ENCODE measurements around the gene ABCA5. TPM values are rescaled to one million over a fixed set of nuclear protein-coding genes. Genes with fewer than 3 reads are reported as not detected.
A peak's percentile ranks its signal among the peaks of the same experiment; 100 is the strongest.

The ABCA5 gene
- total RNA-seq = 48.7 TPM

GRCh38 chr17:69327060-69327831 lies at the start of gene ABCA5:
Gene ABCA5 (minus strand): TSS chr17:69327133. CDS start chr17:69314415, 12,718 bp downstream.
- DNase-seq (ENCODE audit: low spot score) (peak; percentile 94), ATAC-seq (peak; percentile 91)

DNA sequence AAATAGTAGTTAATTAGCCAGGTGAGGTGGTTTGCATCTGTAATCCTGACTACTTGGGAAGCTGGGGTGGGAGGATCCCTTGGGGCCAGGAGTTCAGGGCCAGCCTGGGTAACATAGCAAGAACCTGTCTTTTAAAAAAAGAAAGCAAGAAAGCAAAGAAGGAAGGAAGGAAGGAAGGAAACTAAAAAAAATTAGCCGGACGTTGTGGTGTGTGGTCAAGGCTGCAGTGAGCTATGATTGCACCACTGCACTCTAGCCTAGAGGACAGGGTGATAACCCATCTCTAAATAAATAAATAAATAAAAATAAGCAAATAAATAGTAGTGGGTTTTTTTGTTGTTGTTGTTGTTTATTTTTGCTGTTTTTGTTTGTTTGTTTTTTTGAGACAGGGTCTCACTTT lies 48.3 kb upstream of the ABCA5 start:
- DNase-seq (ENCODE audit: low spot score) = no peak
- ATAC-seq = no peak

DNA sequence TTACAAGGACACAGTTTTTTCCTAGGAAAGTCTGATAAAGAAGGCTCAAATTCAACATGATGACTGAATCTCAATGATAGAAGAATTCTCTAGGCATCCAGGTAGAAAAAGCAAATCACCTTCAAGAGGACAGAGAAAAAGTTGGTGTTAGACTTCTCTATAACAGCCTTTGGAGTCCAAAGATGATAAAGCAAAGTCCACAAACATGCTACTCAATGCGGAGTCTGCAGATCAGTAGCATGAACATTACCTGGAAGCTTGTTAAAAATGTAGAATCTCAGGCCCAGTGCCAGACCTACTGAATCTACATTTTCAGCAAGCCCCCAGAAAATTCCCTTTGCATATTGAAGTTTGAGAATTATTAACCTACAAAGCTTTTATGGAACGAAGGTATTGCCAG lies 46.1 kb upstream of the ABCA5 start:
- no peak for ATAC-seq
- DNase-seq (ENCODE audit: low spot score) = no peak

- DNase-seq (ENCODE audit: low spot score) (no peak), ATAC-seq (no peak)
Observed at GRCh38 chr17:69367298-69367697, 40.4 kb upstream of the ABCA5 start.

DNA sequence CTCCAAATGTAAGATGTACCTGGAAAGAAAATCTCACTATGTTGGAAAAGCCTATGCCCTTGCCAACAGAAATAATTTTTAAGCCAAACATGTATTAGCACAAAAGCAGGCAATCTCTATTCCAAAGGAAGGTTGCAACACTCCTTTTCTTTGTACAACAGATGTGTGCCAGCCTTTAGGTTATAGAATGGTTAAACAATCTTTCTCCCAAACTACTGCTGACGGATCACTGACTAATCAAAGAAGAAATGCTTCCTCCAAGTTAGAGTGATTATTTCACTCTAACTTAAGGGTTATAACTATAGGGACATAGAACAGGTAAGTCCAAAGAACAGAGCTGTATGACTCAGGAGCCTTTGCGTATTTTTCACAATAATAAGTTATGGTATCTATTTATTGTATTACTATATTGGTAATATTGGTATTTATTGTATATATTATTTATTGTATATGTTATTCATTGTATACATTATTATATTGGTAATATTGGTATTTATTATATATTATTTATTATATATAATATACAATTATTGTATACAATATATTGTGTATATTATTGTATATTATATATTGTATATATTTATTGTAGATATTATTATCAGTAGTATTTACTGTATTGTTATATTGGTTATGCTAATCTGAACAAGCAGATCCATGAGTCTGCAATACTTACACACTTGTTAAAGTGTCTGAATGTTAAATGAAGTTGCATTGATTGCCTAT lies 36.7 kb upstream of the ABCA5 start:
- DNase-seq (ENCODE audit: low spot score) = no peak
- no peak for ATAC-seq

- DNase-seq (ENCODE audit: low spot score) = no peak
- no peak for ATAC-seq
Observed at GRCh38 chr17:69361156-69361555, 34.2 kb upstream of the ABCA5 start.

- no peak for DNase-seq (ENCODE audit: low spot score)
- ATAC-seq = no peak
Observed at GRCh38 chr17:69358688-69359596, 32.0 kb upstream of the ABCA5 start.

DNA sequence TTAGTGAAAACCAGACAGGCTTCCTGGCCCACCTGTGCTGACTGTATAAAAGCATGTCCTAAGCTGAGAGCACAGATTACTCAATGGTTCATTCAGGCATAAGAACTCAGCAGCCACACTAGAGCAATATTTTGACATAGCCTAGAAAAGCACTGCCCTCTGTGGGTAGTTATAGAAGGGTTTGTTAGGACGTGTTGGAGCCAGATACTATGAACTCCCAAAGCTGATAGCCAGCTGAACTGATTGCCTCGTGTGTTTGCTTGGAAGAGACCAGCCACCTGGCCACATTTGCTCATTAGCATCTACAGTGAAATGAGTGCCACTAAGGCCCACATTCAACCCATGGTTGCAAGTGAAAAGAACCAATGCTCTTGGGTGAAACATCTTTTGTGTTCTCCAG lies 30.8 kb upstream of the ABCA5 start:
- DNase-seq (ENCODE audit: low spot score) (no peak), ATAC-seq (peak; percentile 86)

DNA sequence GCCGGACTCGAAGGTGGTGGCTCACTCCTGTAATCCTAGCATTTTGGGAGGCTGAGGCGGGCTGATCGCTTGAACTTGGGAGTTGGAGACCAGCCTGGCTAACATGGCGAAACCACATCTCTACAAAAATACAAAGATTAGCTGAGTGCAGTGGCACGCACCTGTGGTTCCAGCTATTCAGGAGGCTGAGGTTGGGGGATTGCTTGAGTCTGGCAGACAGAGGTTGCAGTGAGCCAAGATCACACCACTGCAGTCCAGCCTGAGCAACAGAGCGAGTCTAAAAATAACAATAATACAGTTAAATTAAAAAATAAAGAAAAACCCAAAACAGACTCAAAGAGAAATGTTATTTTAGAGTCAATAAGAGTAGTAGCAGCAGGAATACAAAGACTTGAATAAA lies 29.7 kb upstream of the ABCA5 start:
- no peak for DNase-seq (ENCODE audit: low spot score)
- ATAC-seq = no peak

GRCh38 chr17:69350911-69351310 lies 24.0 kb upstream of the ABCA5 start:
- DNase-seq (ENCODE audit: low spot score) = no peak
- no peak for ATAC-seq

- no peak for ATAC-seq
- DNase-seq (ENCODE audit: low spot score) = no peak
Observed at GRCh38 chr17:69348429-69348828, 21.5 kb upstream of the ABCA5 start.

- ATAC-seq (no peak), DNase-seq (ENCODE audit: low spot score) (no peak)
Observed at GRCh38 chr17:69346766-69347165, 19.8 kb upstream of the ABCA5 start.

- DNase-seq (ENCODE audit: low spot score) (no peak), ATAC-seq (no peak)
Observed at GRCh38 chr17:69344939-69345338, 18.0 kb upstream of the ABCA5 start.

- DNase-seq (ENCODE audit: low spot score) (no peak), ATAC-seq (no peak)
Observed at GRCh38 chr17:69342896-69343644, 16.1 kb upstream of the ABCA5 start.

- DNase-seq (ENCODE audit: low spot score) (no peak), ATAC-seq (no peak)
Observed at GRCh38 chr17:69339937-69340336, 13.0 kb upstream of the ABCA5 start.

DNA sequence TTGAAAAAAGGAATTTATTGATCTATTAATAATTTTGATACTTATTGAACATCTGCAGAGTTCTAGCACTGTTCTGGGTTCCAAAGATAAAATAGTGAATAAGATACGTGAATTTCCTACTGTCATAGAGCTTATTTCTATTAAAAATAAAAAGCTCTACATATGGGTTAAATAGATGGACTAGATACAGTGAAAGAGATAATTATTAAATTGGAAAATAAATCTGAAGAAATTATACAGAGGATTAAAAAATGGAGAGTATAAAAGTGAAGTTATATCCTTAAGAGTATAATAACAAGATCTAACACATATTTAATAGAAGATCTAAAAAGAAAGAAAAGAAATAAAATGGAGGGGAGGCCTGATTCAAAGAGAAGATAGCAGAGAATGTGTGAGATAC lies 10.1 kb upstream of the ABCA5 start:
- ATAC-seq (no peak), DNase-seq (ENCODE audit: low spot score) (no peak)

DNA sequence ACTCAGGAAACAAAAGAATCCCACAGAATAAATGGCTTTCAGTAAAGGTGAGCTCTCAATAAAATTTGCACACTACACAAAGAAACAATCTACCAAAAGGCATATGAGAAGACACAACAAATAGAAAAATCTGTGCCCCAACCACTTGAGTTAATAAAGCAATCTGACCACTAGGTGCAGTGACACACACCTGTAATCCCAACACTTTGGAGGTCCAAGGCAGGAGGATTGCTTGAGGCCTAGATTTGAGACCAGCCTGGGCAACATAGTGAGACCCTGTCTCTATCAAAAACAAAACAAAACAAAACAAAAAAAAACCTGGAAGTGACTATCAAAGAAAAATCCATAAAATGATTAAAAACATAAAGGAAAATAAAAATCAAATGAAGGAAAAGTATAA lies 9.6 kb upstream of the ABCA5 start:
- DNase-seq (ENCODE audit: low spot score) (no peak), ATAC-seq (no peak)

- DNase-seq (ENCODE audit: low spot score) = no peak
- ATAC-seq = peak; percentile 86
Observed at GRCh38 chr17:69335058-69335457, 8.1 kb upstream of the ABCA5 start.

DNA sequence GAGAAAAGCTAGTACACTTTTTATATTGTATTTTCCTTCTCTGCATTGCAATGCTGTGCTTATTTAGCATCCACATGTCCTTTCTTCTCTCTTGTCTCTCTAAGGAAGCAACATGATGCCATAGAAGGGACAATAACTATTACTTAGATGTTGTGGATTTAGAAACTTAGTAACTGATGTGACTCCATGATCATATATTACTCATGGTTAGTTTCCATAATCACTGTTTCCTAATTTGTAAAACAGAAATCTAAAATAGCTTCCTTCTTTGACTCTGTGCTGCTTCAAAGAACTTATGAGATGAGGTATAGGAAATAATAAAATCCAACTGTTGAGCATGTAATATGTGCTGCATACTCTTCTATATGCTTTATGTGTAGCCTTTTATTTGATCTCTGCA lies 6.6 kb upstream of the ABCA5 start:
- no peak for ATAC-seq

DNA sequence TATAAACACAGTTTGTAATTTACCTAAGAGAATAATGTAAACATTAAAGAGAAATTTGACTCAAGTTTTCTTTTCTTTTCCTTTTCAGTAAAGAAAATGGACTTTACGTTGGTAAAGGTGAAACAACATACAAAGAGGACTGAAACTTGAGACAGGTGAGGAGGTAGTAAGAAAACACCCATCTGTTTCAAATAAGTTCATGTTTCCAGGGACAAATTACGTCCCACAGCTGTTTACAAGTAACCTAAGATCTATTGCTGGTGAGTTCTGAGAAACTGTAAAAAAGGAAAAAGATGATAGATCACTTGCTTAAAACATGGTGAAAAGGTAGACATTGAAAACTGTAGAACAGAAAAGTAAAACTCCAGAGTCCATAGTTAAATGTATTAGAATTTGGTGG lies 4.8 kb upstream of the ABCA5 start:
- no peak for DNase-seq (ENCODE audit: low spot score)
- no peak for ATAC-seq

More for the DNA sequence above, 6.6 kb upstream of the ABCA5 start:
- no peak for DNase-seq (ENCODE audit: low spot score)
